Measurements from ENCODE around the gene AMBRA1.

DNA sequence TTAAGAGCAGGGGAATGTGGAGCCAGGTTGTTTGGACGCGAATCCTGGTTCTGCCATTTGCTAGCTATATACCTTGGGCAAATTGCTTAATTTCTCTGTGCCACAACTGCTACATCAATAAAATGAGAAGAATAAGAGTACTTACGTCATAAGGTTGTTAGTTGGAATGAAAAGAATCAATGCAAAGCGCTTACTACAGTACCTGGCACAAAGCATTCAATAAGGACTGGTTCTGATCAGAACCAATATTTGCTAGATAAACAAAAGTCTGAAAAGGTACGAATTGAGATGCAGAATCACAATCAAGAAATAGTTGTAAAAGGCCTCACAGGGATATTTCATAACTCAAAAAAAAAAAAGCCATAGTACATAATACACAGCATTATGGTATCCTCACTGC lies 11.2 kb downstream of the AMBRA1 start:
- TF ChIP-seq CTCF (IDR thresholded peaks at IDR 0.05) (no peak), POLR2A (IDR thresholded peaks at IDR 0.05) (no peak), POLR2AphosphoS5 (IDR thresholded peaks at IDR 0.05) (no peak)

All from upper lobe of left lung (tissue), 4 donors.